ENCODE data around the gene SCN1A.

Gene SCN1A

GRCh38 chr2:165958313-165958960, 169.4 kb downstream of the SCN1A start:
- Histone ChIP-seq H3K9ac (ENCODE audit: insufficient read length, low read depth) (no peak overlapping the region), H3K36me3 (ENCODE audit: insufficient read depth, insufficient read length, low read length) (no peaks in the 10 kb centered on the region), H3K9me3 (ENCODE audit: insufficient read depth, low read length) (peaks cover 15% of the 10 kb centered on the region; the same call in 1 of the 2 replicates), H3K27me3 (ENCODE audit: insufficient read depth, insufficient read length) (no peaks in the 10 kb centered on the region), H3K4me1 (ENCODE audit: insufficient read depth, insufficient read length) (no peaks in the 10 kb centered on the region), H3K4me3 (ENCODE audit: insufficient read length, low read depth) (no peak overlapping the region)
- no peak for DNase-seq (ENCODE audit: low read depth, low spot score)
- TF ChIP-seq SUZ12 (IDR thresholded peaks at IDR 0.05; ENCODE audit: extremely low read depth, insufficient read depth, insufficient read length) (no peak), ZNF274 (IDR thresholded peaks at IDR 0.05; ENCODE audit: low read depth, low read length) (no peak), YY1 (IDR thresholded peaks at IDR 0.05; ENCODE audit: insufficient read depth, insufficient read length) (no peak)

DNA sequence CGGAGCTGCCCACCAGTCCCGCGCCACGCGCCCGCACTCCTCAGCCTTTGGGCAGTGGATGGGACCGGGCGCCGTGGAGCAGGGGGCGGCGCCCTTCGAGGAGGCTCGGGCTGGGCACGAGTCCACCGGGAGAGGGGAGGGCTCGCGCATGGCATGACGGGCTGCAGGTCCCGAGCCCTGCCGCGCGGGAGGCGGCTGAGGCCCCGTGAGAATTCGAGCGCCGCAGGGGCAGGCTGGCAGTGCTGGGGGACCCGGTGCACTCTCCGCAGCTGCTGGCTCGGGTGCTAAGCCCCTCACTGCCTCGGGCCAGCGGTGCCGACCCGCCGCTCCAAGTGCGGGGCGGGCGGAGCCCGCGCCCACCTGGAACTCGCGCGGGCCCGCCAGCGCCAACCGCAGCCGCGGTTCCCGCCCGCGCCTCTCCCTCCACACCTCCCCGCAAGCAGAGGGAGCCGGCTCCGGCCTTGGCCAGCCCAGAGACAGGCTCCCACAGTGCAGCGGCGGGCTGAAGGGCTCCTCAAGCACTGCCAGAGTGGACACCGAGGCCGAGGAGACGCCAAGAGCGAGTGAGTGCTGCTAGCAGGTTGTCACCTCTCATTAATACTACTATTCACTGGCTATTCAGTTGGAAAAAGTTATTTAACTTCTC, 170.7 kb downstream of the SCN1A start:
- no peak overlapping the region for H3K9ac ChIP-seq (ENCODE audit: insufficient read length, low read depth)
- no peak overlapping the region for H3K4me3 ChIP-seq (ENCODE audit: insufficient read length, low read depth)
- TF ChIP-seq ZNF274 (IDR thresholded peaks at IDR 0.05; ENCODE audit: low read depth, low read length) (no peak), YY1 (IDR thresholded peaks at IDR 0.05; ENCODE audit: insufficient read depth, insufficient read length) (no peak), SUZ12 (IDR thresholded peaks at IDR 0.05; ENCODE audit: extremely low read depth, insufficient read depth, insufficient read length) (no peak)
- H3K9me3 ChIP-seq (ENCODE audit: insufficient read depth, low read length): peaks cover 15% of the 10 kb centered on the region; the same call in 1 of the 2 replicates
- H3K36me3 ChIP-seq (ENCODE audit: insufficient read depth, insufficient read length, low read length): no peaks in the 10 kb centered on the region
- H3K27me3 ChIP-seq (ENCODE audit: insufficient read depth, insufficient read length): no peaks in the 10 kb centered on the region
- no peaks in the 10 kb centered on the region for H3K4me1 ChIP-seq (ENCODE audit: insufficient read depth, insufficient read length)
- no peak for DNase-seq (ENCODE audit: low read depth, low spot score)

DNA sequence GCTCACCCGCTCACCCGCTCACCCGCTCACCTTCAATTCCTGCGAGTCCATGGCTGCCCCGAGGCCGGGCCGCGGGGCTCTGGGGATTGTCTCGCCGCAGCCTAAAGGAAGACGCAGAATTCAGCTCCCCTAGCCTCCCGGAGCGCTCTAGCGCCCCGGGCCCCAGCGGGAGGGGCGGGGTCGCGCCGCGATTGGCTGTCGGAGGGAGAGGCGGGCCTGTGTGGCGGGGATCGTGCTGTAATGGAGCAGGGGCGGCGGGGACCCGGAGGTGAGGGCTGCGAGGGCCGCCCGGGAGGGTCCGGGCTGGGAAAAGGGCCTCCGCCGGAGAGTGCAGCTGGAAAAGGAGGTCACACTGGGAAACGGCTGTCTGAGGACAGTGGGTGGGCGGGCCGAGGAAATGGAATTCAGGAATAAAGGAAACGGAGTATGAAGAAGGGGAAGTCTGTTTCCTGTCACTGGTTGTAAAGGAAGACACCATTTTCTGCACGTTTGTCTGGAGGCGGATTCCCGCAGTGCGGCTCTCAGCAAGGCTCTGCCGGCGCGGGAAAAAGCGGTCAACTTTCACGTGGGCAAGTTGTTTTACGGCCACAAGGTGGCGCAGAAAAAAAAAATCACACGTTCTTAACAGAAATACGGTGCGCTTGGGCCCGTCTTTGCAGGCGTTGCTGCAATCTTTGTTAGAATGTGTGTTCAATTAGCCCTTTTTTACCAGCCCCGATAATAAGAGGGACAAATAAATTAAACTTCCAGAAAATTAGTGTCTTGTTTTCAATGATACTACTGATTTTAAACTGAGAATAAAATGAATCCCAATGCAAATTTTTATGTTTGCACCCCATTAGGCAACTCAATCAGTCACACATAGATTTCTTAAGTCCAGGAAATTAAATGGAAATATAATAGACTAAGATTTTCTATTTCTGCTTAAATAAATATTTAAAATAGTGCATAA, 173.9 kb downstream of the SCN1A start, which contains the start of gene TTC21B:
Gene TTC21B (minus strand): TSS at position 122 of the 952 bp plus-strand sequence. CDS start 71 bp downstream, at position 51.
- Histone ChIP-seq H3K36me3 (ENCODE audit: insufficient read depth, insufficient read length, low read length) (peaks cover 13% of the 10 kb centered on the region), H3K9ac (ENCODE audit: insufficient read length, low read depth) (peak within 1 kb of the TSS; percentile 82), H3K4me1 (ENCODE audit: insufficient read depth, insufficient read length) (no peaks in the 10 kb centered on the region), H3K4me3 (ENCODE audit: insufficient read length, low read depth) (peak within 1 kb of the TSS; percentile 64), H3K9me3 (ENCODE audit: insufficient read depth, low read length) (peaks cover 15% of the 10 kb centered on the region; the same call in 1 of the 2 replicates), H3K27me3 (ENCODE audit: insufficient read depth, insufficient read length) (no peaks in the 10 kb centered on the region)
- TF ChIP-seq YY1 (IDR thresholded peaks at IDR 0.05; ENCODE audit: insufficient read depth, insufficient read length) (no peak), ZNF274 (IDR thresholded peaks at IDR 0.05; ENCODE audit: low read depth, low read length) (no peak)
- DNase-seq (ENCODE audit: low read depth, low spot score): peak; percentile 93

GRCh38 chr2:165953306-165953654, 174.5 kb downstream of the SCN1A start:
- no peak for DNase-seq (ENCODE audit: low read depth, low spot score)
- H3K36me3 ChIP-seq (ENCODE audit: insufficient read depth, insufficient read length, low read length): peaks cover 19% of the 10 kb centered on the region
- H3K27me3 ChIP-seq (ENCODE audit: insufficient read depth, insufficient read length): no peaks in the 10 kb centered on the region
- no peaks in the 10 kb centered on the region for H3K4me1 ChIP-seq (ENCODE audit: insufficient read depth, insufficient read length)
- TF ChIP-seq ZNF274 (IDR thresholded peaks at IDR 0.05; ENCODE audit: low read depth, low read length): no peak
- TF ChIP-seq SUZ12 (IDR thresholded peaks at IDR 0.05; ENCODE audit: extremely low read depth, insufficient read depth, insufficient read length): no peak
- no peak for TF ChIP-seq YY1 (IDR thresholded peaks at IDR 0.05; ENCODE audit: insufficient read depth, insufficient read length)
- H3K4me3 ChIP-seq (ENCODE audit: insufficient read length, low read depth): peak overlapping the region; percentile 64
- peak overlapping the region; percentile 82 for H3K9ac ChIP-seq (ENCODE audit: insufficient read length, low read depth)
- H3K9me3 ChIP-seq (ENCODE audit: insufficient read depth, low read length): peaks cover 15% of the 10 kb centered on the region; the same call in 1 of the 2 replicates

- peaks cover 13% of the 10 kb centered on the region; the same call in 1 of the 2 replicates for H3K9me3 ChIP-seq (ENCODE audit: insufficient read depth, low read length)
- H3K4me1 ChIP-seq (ENCODE audit: insufficient read depth, insufficient read length): no peaks in the 10 kb centered on the region
- peak overlapping the region; percentile 64 for H3K4me3 ChIP-seq (ENCODE audit: insufficient read length, low read depth)
- H3K9ac ChIP-seq (ENCODE audit: insufficient read length, low read depth): peak overlapping the region; percentile 82
- H3K27me3 ChIP-seq (ENCODE audit: insufficient read depth, insufficient read length): no peaks in the 10 kb centered on the region
- H3K36me3 ChIP-seq (ENCODE audit: insufficient read depth, insufficient read length, low read length): peaks cover 21% of the 10 kb centered on the region
- DNase-seq (ENCODE audit: low read depth, low spot score): no peak
- no peak for TF ChIP-seq YY1 (IDR thresholded peaks at IDR 0.05; ENCODE audit: insufficient read depth, insufficient read length)
- TF ChIP-seq SUZ12 (IDR thresholded peaks at IDR 0.05; ENCODE audit: extremely low read depth, insufficient read depth, insufficient read length): no peak
- TF ChIP-seq ZNF274 (IDR thresholded peaks at IDR 0.05; ENCODE audit: low read depth, low read length): no peak
Measured at GRCh38 chr2:165952741-165953211, 175.0 kb downstream of the SCN1A start.

DNA sequence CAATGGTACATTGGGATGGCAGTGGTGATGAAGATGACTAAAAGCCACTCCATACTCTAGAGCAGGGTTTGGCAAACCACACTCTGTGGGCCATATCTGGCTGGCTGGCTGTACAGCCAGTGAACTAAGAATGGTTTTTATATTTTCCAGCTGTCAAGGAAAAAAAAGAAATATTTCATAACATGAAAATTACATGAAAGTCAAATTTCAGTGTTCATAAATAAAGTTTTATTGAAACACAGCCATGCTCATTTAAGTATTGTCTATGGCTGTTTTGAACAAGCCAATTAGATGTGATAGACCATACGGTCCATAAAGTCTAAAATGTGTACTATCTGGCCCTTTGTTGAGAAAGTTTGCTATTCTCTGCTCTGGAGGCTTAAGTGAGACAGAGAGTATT, 175.7 kb downstream of the SCN1A start:
- H3K36me3 ChIP-seq (ENCODE audit: insufficient read depth, insufficient read length, low read length): peaks cover 26% of the 10 kb centered on the region
- peaks cover 6% of the 10 kb centered on the region; the same call in 1 of the 2 replicates for H3K9me3 ChIP-seq (ENCODE audit: insufficient read depth, low read length)
- no peak overlapping the region for H3K9ac ChIP-seq (ENCODE audit: insufficient read length, low read depth)
- no peaks in the 10 kb centered on the region for H3K4me1 ChIP-seq (ENCODE audit: insufficient read depth, insufficient read length)
- TF ChIP-seq SUZ12 (IDR thresholded peaks at IDR 0.05; ENCODE audit: extremely low read depth, insufficient read depth, insufficient read length) (no peak), ZNF274 (IDR thresholded peaks at IDR 0.05; ENCODE audit: low read depth, low read length) (no peak), YY1 (IDR thresholded peaks at IDR 0.05; ENCODE audit: insufficient read depth, insufficient read length) (no peak)
- DNase-seq (ENCODE audit: low read depth, low spot score): no peak
- H3K4me3 ChIP-seq (ENCODE audit: insufficient read length, low read depth): no peak overlapping the region
- no peaks in the 10 kb centered on the region for H3K27me3 ChIP-seq (ENCODE audit: insufficient read depth, insufficient read length)

Measured in NT2/D1 (cell line).